Endothelial cell (in vitro differentiated cells): ENCODE data around the gene SGCB. TPM values are rescaled to one million over a fixed set of nuclear protein-coding genes. Genes with fewer than 3 reads are reported as not detected.

Experiments
- DNase-seq: peaks from one replicate; pipeline ENCODE4 v3.0.0; 2021; ENCODE audit warnings: low spot score
- H3K27ac Mint-ChIP-seq: one replicate; pipeline ENCODE4 v1.8.0; 2021; ENCODE audit warnings: mixed read lengths, inconsistent platforms; ENCODE audit not compliant: unreplicated experiment
- H3K27me3 Mint-ChIP-seq: one replicate; pipeline ENCODE4 v1.8.0; 2021; ENCODE audit warnings: mild to moderate bottlenecking, moderate library complexity, mixed read lengths, inconsistent platforms; ENCODE audit not compliant: unreplicated experiment
- H3K36me3 Mint-ChIP-seq: one replicate; pipeline ENCODE4 v1.8.0; 2021; ENCODE audit warnings: mild to moderate bottlenecking, low read depth, mixed read lengths, inconsistent platforms; ENCODE audit not compliant: unreplicated experiment
- H3K4me1 Mint-ChIP-seq: one replicate; pipeline ENCODE4 v1.8.0; 2021; ENCODE audit warnings: mild to moderate bottlenecking, mixed read lengths, inconsistent platforms; ENCODE audit not compliant: unreplicated experiment
- H3K4me3 Mint-ChIP-seq: one replicate; pipeline ENCODE4 v1.8.0; 2021; ENCODE audit warnings: mild to moderate bottlenecking, mixed read lengths, inconsistent platforms; ENCODE audit not compliant: unreplicated experiment
- H3K9me3 Mint-ChIP-seq: one replicate; pipeline ENCODE4 v1.8.0; 2021; ENCODE audit warnings: mixed read lengths, inconsistent platforms; ENCODE audit not compliant: unreplicated experiment
- CTCF ChIP-seq: fragments of 200-600 bp; sonication (generic); IDR thresholded peaks from one replicate; pipeline ENCODE4 v1.5.0; 2021; ENCODE audit warnings: antibody characterized with exemption; ENCODE audit not compliant: unreplicated experiment
- total RNA-seq: library from RNA; stranded (reverse); fragmentation: NEBNext Ultra II Directional; extraction: Animal tissue kit (Norgen Biotek cat#: 25700); gene quantifications from one replicate; pipeline ENCODE4 v1.2.1, GENCODE V29; 2021; ENCODE audit not compliant: unreplicated experiment

The SGCB gene
- total RNA-seq, 1 donor from 2014 or later = 55.4 TPM

GRCh38 chr4:52071791-52072546 is 33.9 kb upstream of the SGCB start:
- no peak for DNase-seq
- Mint-ChIP-seq H3K4me3 (no peak overlapping the region), H3K27ac (no peak overlapping the region), H3K27me3 (peaks cover 9% of the 10 kb centered on the region), H3K36me3 (peaks cover 5% of the 10 kb centered on the region), H3K4me1 (peaks cover 2% of the 10 kb centered on the region), H3K9me3 (no peaks in the 10 kb centered on the region)
- TF ChIP-seq CTCF = no peak

- H3K36me3 Mint-ChIP-seq = peaks cover 5% of the 10 kb centered on the region
- no peaks in the 10 kb centered on the region for H3K9me3 Mint-ChIP-seq
- H3K27ac Mint-ChIP-seq = no peak overlapping the region
- TF ChIP-seq CTCF = no peak
- no peak for DNase-seq
- H3K4me1 Mint-ChIP-seq = no peaks in the 10 kb centered on the region
- H3K27me3 Mint-ChIP-seq = peaks cover 3% of the 10 kb centered on the region
- H3K4me3 Mint-ChIP-seq = no peak overlapping the region
These were observed 31.5 kb upstream of the SGCB start for GRCh38 chr4:52069571-52069970.

DNA sequence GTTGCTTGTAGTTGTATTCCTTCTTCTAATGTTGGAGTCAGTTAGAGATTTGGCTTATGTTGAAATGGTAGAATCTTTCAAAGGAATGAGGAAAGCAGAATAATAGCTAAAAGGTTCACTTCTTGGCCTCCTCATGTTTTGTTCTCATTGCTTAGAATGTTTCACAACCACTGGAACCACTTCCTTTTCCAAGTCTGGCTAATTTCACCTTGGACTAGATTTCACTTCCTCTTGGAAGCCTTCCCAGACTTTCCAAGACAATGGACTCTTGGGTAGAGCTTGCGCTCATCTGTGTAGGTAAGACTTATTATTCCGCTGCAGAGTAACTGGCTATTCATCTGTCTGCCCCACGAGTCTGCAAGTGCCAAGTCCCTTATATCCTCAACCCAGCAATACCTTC is 21.3 kb upstream of the SGCB start:
- H3K9me3 Mint-ChIP-seq = no peaks in the 10 kb centered on the region
- H3K4me1 Mint-ChIP-seq = peaks cover 6% of the 10 kb centered on the region
- H3K36me3 Mint-ChIP-seq = no peaks in the 10 kb centered on the region
- TF ChIP-seq CTCF = no peak
- H3K4me3 Mint-ChIP-seq = no peak overlapping the region
- H3K27ac Mint-ChIP-seq = no peak overlapping the region
- H3K27me3 Mint-ChIP-seq = peaks cover 4% of the 10 kb centered on the region
- DNase-seq = no peak

DNA sequence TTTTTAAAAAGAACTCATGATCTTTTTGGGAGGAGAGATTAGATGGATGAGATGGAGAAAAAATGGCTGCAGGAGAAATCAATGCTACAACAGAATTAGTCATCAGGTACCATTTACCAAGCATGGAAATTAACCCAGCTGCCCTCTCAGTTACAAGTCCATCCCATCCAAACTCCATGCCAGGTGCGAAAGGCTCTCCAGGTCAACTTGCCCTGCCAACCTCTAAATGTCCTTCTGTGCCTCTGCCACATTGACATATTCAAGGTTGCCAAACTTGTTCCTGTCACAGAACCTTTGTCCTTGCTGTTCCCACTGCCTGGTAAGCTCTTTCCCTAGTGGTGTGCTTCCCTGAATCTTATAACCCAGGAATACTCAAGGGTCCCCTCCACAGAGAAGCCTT is 20.2 kb upstream of the SGCB start:
- no peaks in the 10 kb centered on the region for H3K9me3 Mint-ChIP-seq

More for the DNA sequence above, 20.2 kb upstream of the SGCB start:
- Mint-ChIP-seq H3K36me3 (no peaks in the 10 kb centered on the region), H3K27ac (no peak overlapping the region), H3K4me1 (peaks cover 11% of the 10 kb centered on the region), H3K27me3 (peaks cover 4% of the 10 kb centered on the region), H3K4me3 (no peak overlapping the region)
- no peak for DNase-seq
- no peak for TF ChIP-seq CTCF
